Epithelial cell of esophagus (primary cell): ENCODE measurements around the gene CDH4.
A peak's percentile ranks its signal among the peaks of the same experiment; 100 is the strongest.

Experiments
- DNase-seq: peaks from one replicate; pipeline ENCODE4 v3.0.0; 2010; ENCODE audit warnings: low read depth
- H3K4me3 ChIP-seq: 2 replicates; pipeline ENCODE4 v1.5.1; 2011; ENCODE audit warnings: mild to moderate bottlenecking, low read length, control low read depth
- CTCF ChIP-seq: IDR thresholded peaks from 2 replicates; pipeline ENCODE4 v1.5.1; 2011; ENCODE audit warnings: low read depth, mild to moderate bottlenecking, low read length, control low read depth, inconsistent platforms; ENCODE audit not compliant: insufficient read depth; ENCODE audit errors: missing control alignments

The CDH4 gene

GRCh38 chr20:61483336-61484067, 231.4 kb downstream of the CDH4 start:
- no peak for DNase-seq
- no peak overlapping the region for H3K4me3 ChIP-seq
- no peak for TF ChIP-seq CTCF

- H3K4me3 ChIP-seq, result no peak overlapping the region
- TF ChIP-seq CTCF, result no peak
- no peak for DNase-seq
Measured at GRCh38 chr20:61486198-61486597, 234.1 kb downstream of the CDH4 start.

GRCh38 chr20:61487346-61487996, 235.4 kb downstream of the CDH4 start:
- H3K4me3 ChIP-seq, result no peak overlapping the region
- no peak for TF ChIP-seq CTCF
- peak; percentile 62 for DNase-seq

- H3K4me3 ChIP-seq, result no peak overlapping the region
- no peak for DNase-seq
- no peak for TF ChIP-seq CTCF
Measured at GRCh38 chr20:61487997-61488371, 235.9 kb downstream of the CDH4 start.

DNA sequence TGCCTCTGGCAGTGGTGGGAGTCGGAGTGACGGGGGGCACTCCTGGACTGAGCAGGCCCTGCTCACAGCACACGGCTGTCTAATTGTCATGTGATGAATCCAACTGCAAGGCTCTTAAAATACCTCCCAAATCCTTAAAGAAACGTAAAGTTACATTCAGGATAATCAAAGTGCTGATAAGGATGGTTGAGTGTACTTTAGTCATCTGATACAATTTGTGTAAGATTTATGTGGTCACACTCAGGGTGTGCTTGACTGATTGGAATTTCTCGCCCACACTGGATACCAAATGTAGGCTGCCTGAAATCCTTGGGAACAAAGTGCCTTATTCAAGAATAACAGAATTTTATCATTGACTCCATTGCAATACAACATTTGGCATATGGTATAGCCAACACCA, 238.7 kb downstream of the CDH4 start:
- no peak overlapping the region for H3K4me3 ChIP-seq
- no peak for DNase-seq
- TF ChIP-seq CTCF, result no peak

GRCh38 chr20:61492065-61492464, 240.0 kb downstream of the CDH4 start:
- no peak for TF ChIP-seq CTCF
- H3K4me3 ChIP-seq, result no peak overlapping the region
- DNase-seq, result no peak
